ENCODE measurements around the gene NPAS4.
A peak's percentile ranks its signal among the peaks of the same experiment; 100 is the strongest.
"Not testable (repeated sequence)": the region's sequence is repeated elsewhere in the genome, so short reads cannot be mapped to it uniquely, and the experiment has no call there.

NPAS4 gene

GRCh38 chr11:66459138-66459778 lies 38.4 kb downstream of the NPAS4 start:
- no peak for DNase-seq

GRCh38 chr11:66462010-66462409 lies 41.2 kb downstream of the NPAS4 start:
- DNase-seq: no peak

- DNase-seq: no peak
These were observed 42.1 kb downstream of the NPAS4 start for GRCh38 chr11:66462911-66463310.

- DNase-seq: not testable (repeated sequence)
These were observed 43.3 kb downstream of the NPAS4 start for GRCh38 chr11:66464116-66464515.

GRCh38 chr11:66464916-66465315 lies 44.1 kb downstream of the NPAS4 start:
- no peak for DNase-seq

- DNase-seq: no peak
These were observed 44.8 kb downstream of the NPAS4 start for GRCh38 chr11:66465373-66466224.

- peak; percentile 79 to 87 for DNase-seq
These were observed 45.6 kb downstream of the NPAS4 start, which contains the start of gene PELI3 for GRCh38 chr11:66466225-66467033. Gene PELI3 (plus strand): TSS chr11:66466905. CDS start chr11:66468129, 1,224 bp downstream.

- no peak for DNase-seq
These were observed 46.3 kb downstream of the NPAS4 start for GRCh38 chr11:66467034-66467659.

- DNase-seq: peak; percentile 26 to 34
These were observed 46.9 kb downstream of the NPAS4 start for GRCh38 chr11:66467756-66468155.

GRCh38 chr11:66468691-66469090 lies 47.9 kb downstream of the NPAS4 start:
- DNase-seq: no peak

GRCh38 chr11:66469441-66469840 lies 48.6 kb downstream of the NPAS4 start:
- DNase-seq: no peak

GRCh38 chr11:66470015-66470414 lies 49.2 kb downstream of the NPAS4 start:
- DNase-seq: no peak

- DNase-seq: no peak
These were observed 50.3 kb downstream of the NPAS4 start for GRCh38 chr11:66471142-66471541.

- DNase-seq: no peak
These were observed 51.2 kb downstream of the NPAS4 start for GRCh38 chr11:66472054-66472453.

GRCh38 chr11:66473167-66473566 lies 52.3 kb downstream of the NPAS4 start:
- no peak for DNase-seq

GRCh38 chr11:66473608-66474515 lies 53.0 kb downstream of the NPAS4 start:
- DNase-seq: no peak

- DNase-seq: no peak
These were observed 54.7 kb downstream of the NPAS4 start for GRCh38 chr11:66475349-66476172.

Data from Kasumi-1 (cell line).